G401 (cell line): ENCODE results near the gene BEST3. TPM values are rescaled to one million over a fixed set of nuclear protein-coding genes. Genes with fewer than 3 reads are reported as not detected.
"Not testable (repeated sequence)": the region's sequence is repeated elsewhere in the genome, so short reads cannot be mapped to it uniquely, and the experiment has no call there.

ENCODE experiments used
- DNase-seq: peaks from one replicate; pipeline ENCODE4 v3.0.0-alpha.2; 2015; ENCODE audit warnings: low spot score
- in situ Hi-C: cut with HindIII; loops from 2 replicates; pipeline ENCODE4 v1.10.0; 2016; ENCODE audit warnings: low sequenced_read_pairs, mixed read lengths
- total RNA-seq: library from RNA; depleted of rRNA; stranded (reverse); fragments of >200 nt; shearing (Covaris generic); gene quantifications from 2 replicates; pipeline ENCODE4 v1.2.3, GENCODE V29; 2014

The BEST3 gene
- total RNA-seq, 1 experiment from 2014 or later: 0.61 TPM

- DNase-seq: peak; percentile 99
- in situ Hi-C loops: no loop called here
Measured at GRCh38 chr12:69688471-69689427, 10.4 kb downstream of the BEST3 start.

GRCh38 chr12:69688021-69688420 is 11.1 kb downstream of the BEST3 start:
- in situ Hi-C loops: no loop called here
- no peak for DNase-seq

- no peak for DNase-seq
- in situ Hi-C loops: no loop called here
Measured at GRCh38 chr12:69687390-69687789, 11.7 kb downstream of the BEST3 start.

- DNase-seq: no peak
- in situ Hi-C loops: no loop called here
Measured at GRCh38 chr12:69686731-69687130, 12.4 kb downstream of the BEST3 start.

- in situ Hi-C loops: no loop called here
- DNase-seq: no peak
Measured at GRCh38 chr12:69685810-69686209, 13.3 kb downstream of the BEST3 start.

GRCh38 chr12:69684466-69684865 is 14.6 kb downstream of the BEST3 start:
- peak; percentile 31 for DNase-seq
- in situ Hi-C loops: no loop called here

- DNase-seq: no peak
- in situ Hi-C loops: no loop called here
Measured at GRCh38 chr12:69682110-69682755, 16.9 kb downstream of the BEST3 start.

- in situ Hi-C loops: no loop called here
- DNase-seq: no peak
Measured at GRCh38 chr12:69679119-69679518, 20.0 kb downstream of the BEST3 start.

- no peak for DNase-seq
- in situ Hi-C loops: no loop called here
Measured at GRCh38 chr12:69676257-69677012, 22.7 kb downstream of the BEST3 start.

- no peak for DNase-seq
- in situ Hi-C loops: no loop called here
Measured at GRCh38 chr12:69672195-69672594, 26.9 kb downstream of the BEST3 start.

GRCh38 chr12:69671597-69671996 is 27.5 kb downstream of the BEST3 start:
- in situ Hi-C loops: no loop called here

GRCh38 chr12:69666798-69667197 is 32.3 kb downstream of the BEST3 start:
- in situ Hi-C loops: no loop called here
- DNase-seq: no peak

More at GRCh38 chr12:69671597-69671996, 27.5 kb downstream of the BEST3 start:
- no peak for DNase-seq

- in situ Hi-C loops, DNase-seq: not testable (repeated sequence)
Measured at GRCh38 chr12:69664930-69665377, 34.1 kb downstream of the BEST3 start.

- in situ Hi-C loops: no loop called here
- no peak for DNase-seq
Measured at GRCh38 chr12:69663726-69664125, 35.4 kb downstream of the BEST3 start.

GRCh38 chr12:69662764-69663163 is 36.3 kb downstream of the BEST3 start:
- in situ Hi-C loops: no loop called here
- DNase-seq: no peak

GRCh38 chr12:69661386-69661785 is 37.7 kb downstream of the BEST3 start:
- in situ Hi-C loops: no loop called here

GRCh38 chr12:69660164-69660863 is 38.8 kb downstream of the BEST3 start:
- in situ Hi-C loops: no loop called here
- no peak for DNase-seq

More at GRCh38 chr12:69661386-69661785, 37.7 kb downstream of the BEST3 start:
- DNase-seq: peak; percentile 74

GRCh38 chr12:69658203-69658602 is 40.9 kb downstream of the BEST3 start:
- DNase-seq: no peak
- in situ Hi-C loops: no loop called here
